ENCODE results near the gene TOMM20.

- no peak for TF ChIP-seq POLR2A (IDR thresholded peaks at IDR 0.05)
- TF ChIP-seq, protein P1, sequence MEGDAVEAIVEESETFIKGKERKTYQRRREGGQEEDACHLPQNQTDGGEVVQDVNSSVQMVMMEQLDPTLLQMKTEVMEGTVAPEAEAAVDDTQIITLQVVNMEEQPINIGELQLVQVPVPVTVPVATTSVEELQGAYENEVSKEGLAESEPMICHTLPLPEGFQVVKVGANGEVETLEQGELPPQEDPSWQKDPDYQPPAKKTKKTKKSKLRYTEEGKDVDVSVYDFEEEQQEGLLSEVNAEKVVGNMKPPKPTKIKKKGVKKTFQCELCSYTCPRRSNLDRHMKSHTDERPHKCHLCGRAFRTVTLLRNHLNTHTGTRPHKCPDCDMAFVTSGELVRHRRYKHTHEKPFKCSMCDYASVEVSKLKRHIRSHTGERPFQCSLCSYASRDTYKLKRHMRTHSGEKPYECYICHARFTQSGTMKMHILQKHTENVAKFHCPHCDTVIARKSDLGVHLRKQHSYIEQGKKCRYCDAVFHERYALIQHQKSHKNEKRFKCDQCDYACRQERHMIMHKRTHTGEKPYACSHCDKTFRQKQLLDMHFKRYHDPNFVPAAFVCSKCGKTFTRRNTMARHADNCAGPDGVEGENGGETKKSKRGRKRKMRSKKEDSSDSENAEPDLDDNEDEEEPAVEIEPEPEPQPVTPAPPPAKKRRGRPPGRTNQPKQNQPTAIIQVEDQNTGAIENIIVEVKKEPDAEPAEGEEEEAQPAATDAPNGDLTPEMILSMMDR (IDR thresholded peaks at IDR 0.05), result no peak
Measured at GRCh38 chr1:235076504-235077162, 52.0 kb downstream of the TOMM20 start.

Measured in thyroid gland (tissue), 4 donors.